ENCODE data around the gene IL12RB1.
"Not testable (repeated sequence)": the region's sequence is repeated elsewhere in the genome, so short reads cannot be mapped to it uniquely, and the experiment has no call there.

IL12RB1 gene

GRCh38 chr19:18043676-18044075, 43.1 kb downstream of the IL12RB1 start:
- TF ChIP-seq POLR2AphosphoS5 (IDR thresholded peaks at IDR 0.05; ENCODE audit: low read depth, low read length) (no peak), TAF1 (IDR thresholded peaks at IDR 0.05; ENCODE audit: low read depth, low read length) (no peak), POU2F2 (IDR thresholded peaks at IDR 0.05; ENCODE audit: low read depth, low read length) (no peak), PAX5 (IDR thresholded peaks at IDR 0.05; ENCODE audit: insufficient read depth, low read length, severe bottlenecking) (no peak), POLR2A (IDR thresholded peaks at IDR 0.05; ENCODE audit: low read depth, low read length) (no peak), SPI1 (IDR thresholded peaks at IDR 0.05; ENCODE audit: low read depth, low read length) (no peak)
- no peak for DNase-seq (ENCODE audit: insufficient read length, low spot score)
- FAIRE-seq, result no peak

- no peak for TF ChIP-seq POLR2A (IDR thresholded peaks at IDR 0.05; ENCODE audit: low read depth, low read length)
- no peak for TF ChIP-seq PAX5 (IDR thresholded peaks at IDR 0.05; ENCODE audit: insufficient read depth, low read length, severe bottlenecking)
- TF ChIP-seq POU2F2 (IDR thresholded peaks at IDR 0.05; ENCODE audit: low read depth, low read length), result no peak
- TF ChIP-seq SPI1 (IDR thresholded peaks at IDR 0.05; ENCODE audit: low read depth, low read length), result no peak
- TF ChIP-seq TAF1 (IDR thresholded peaks at IDR 0.05; ENCODE audit: low read depth, low read length), result no peak
- no peak for TF ChIP-seq POLR2AphosphoS5 (IDR thresholded peaks at IDR 0.05; ENCODE audit: low read depth, low read length)
- no peak for DNase-seq (ENCODE audit: insufficient read length, low spot score)
- FAIRE-seq, result no peak
Measured at GRCh38 chr19:18041054-18041453, 45.7 kb downstream of the IL12RB1 start.

GRCh38 chr19:18032102-18032501, 54.6 kb downstream of the IL12RB1 start:
- not testable (repeated sequence) for DNase-seq (ENCODE audit: insufficient read length, low spot score); FAIRE-seq

GRCh38 chr19:18031401-18031800, 55.3 kb downstream of the IL12RB1 start:
- DNase-seq (ENCODE audit: insufficient read length, low spot score), result not testable (repeated sequence)
- peak; percentile 41 for FAIRE-seq

GRCh38 chr19:18029617-18030338, 57.0 kb downstream of the IL12RB1 start:
- TF ChIP-seq POU2F2 (IDR thresholded peaks at IDR 0.05; ENCODE audit: low read depth, low read length) (no peak), POLR2AphosphoS5 (IDR thresholded peaks at IDR 0.05; ENCODE audit: low read depth, low read length) (no peak), SPI1 (IDR thresholded peaks at IDR 0.05; ENCODE audit: low read depth, low read length) (no peak), PAX5 (IDR thresholded peaks at IDR 0.05; ENCODE audit: insufficient read depth, low read length, severe bottlenecking) (no peak), TAF1 (IDR thresholded peaks at IDR 0.05; ENCODE audit: low read depth, low read length) (no peak), POLR2A (IDR thresholded peaks at IDR 0.05; ENCODE audit: low read depth, low read length) (no peak)
- FAIRE-seq (no peak), DNase-seq (ENCODE audit: insufficient read length, low spot score) (no peak)

- FAIRE-seq (no peak), DNase-seq (ENCODE audit: insufficient read length, low spot score) (no peak)
- TF ChIP-seq POU2F2 (IDR thresholded peaks at IDR 0.05; ENCODE audit: low read depth, low read length) (no peak), POLR2A (IDR thresholded peaks at IDR 0.05; ENCODE audit: low read depth, low read length) (no peak), TAF1 (IDR thresholded peaks at IDR 0.05; ENCODE audit: low read depth, low read length) (no peak), POLR2AphosphoS5 (IDR thresholded peaks at IDR 0.05; ENCODE audit: low read depth, low read length) (no peak)
Measured at GRCh38 chr19:18027151-18027550, 59.6 kb downstream of the IL12RB1 start.

GRCh38 chr19:18023622-18024251, 63.0 kb downstream of the IL12RB1 start:
- TF ChIP-seq POU2F2 (IDR thresholded peaks at IDR 0.05; ENCODE audit: low read depth, low read length), result no peak
- no peak for TF ChIP-seq TAF1 (IDR thresholded peaks at IDR 0.05; ENCODE audit: low read depth, low read length)
- TF ChIP-seq PAX5 (IDR thresholded peaks at IDR 0.05; ENCODE audit: insufficient read depth, low read length, severe bottlenecking), result no peak
- no peak for TF ChIP-seq POLR2AphosphoS5 (IDR thresholded peaks at IDR 0.05; ENCODE audit: low read depth, low read length)
- no peak for TF ChIP-seq POLR2A (IDR thresholded peaks at IDR 0.05; ENCODE audit: low read depth, low read length)
- TF ChIP-seq SPI1 (IDR thresholded peaks at IDR 0.05; ENCODE audit: low read depth, low read length), result no peak
- FAIRE-seq (peak; percentile 87), DNase-seq (ENCODE audit: insufficient read length, low spot score) (no peak)

- no peak for DNase-seq (ENCODE audit: insufficient read length, low spot score)
- peak; percentile 50 for FAIRE-seq
- TF ChIP-seq POLR2AphosphoS5 (IDR thresholded peaks at IDR 0.05; ENCODE audit: low read depth, low read length) (no peak), POU2F2 (IDR thresholded peaks at IDR 0.05; ENCODE audit: low read depth, low read length) (no peak), SPI1 (IDR thresholded peaks at IDR 0.05; ENCODE audit: low read depth, low read length) (no peak), POLR2A (IDR thresholded peaks at IDR 0.05; ENCODE audit: low read depth, low read length) (no peak), PAX5 (IDR thresholded peaks at IDR 0.05; ENCODE audit: insufficient read depth, low read length, severe bottlenecking) (no peak), TAF1 (IDR thresholded peaks at IDR 0.05; ENCODE audit: low read depth, low read length) (no peak)
Measured at GRCh38 chr19:18021121-18021755, 65.5 kb downstream of the IL12RB1 start.

GRCh38 chr19:18020212-18021085, 66.3 kb downstream of the IL12RB1 start:
- DNase-seq (ENCODE audit: insufficient read length, low spot score) (no peak), FAIRE-seq (no peak)

More at GRCh38 chr19:18020212-18021085, 66.3 kb downstream of the IL12RB1 start:
- TF ChIP-seq POLR2A (IDR thresholded peaks at IDR 0.05; ENCODE audit: low read depth, low read length), result no peak
- TF ChIP-seq SPI1 (IDR thresholded peaks at IDR 0.05; ENCODE audit: low read depth, low read length), result no peak
- TF ChIP-seq POLR2AphosphoS5 (IDR thresholded peaks at IDR 0.05; ENCODE audit: low read depth, low read length), result no peak
- TF ChIP-seq TAF1 (IDR thresholded peaks at IDR 0.05; ENCODE audit: low read depth, low read length), result no peak
- TF ChIP-seq PAX5 (IDR thresholded peaks at IDR 0.05; ENCODE audit: insufficient read depth, low read length, severe bottlenecking), result no peak
- no peak for TF ChIP-seq POU2F2 (IDR thresholded peaks at IDR 0.05; ENCODE audit: low read depth, low read length)

All from GM12891 (cell line).